GM18873 (cell line): ENCODE results near the gene VAV3.
"Not testable (repeated sequence)": the region's sequence is repeated elsewhere in the genome, so short reads cannot be mapped to it uniquely, and the experiment has no call there.

Experiments used
- ATAC-seq: cut with Tn5 transposase; IDR thresholded peaks from one replicate; pipeline ENCODE4 v1.9.1; 2021; ENCODE audit warnings: mild to moderate bottlenecking, moderate library complexity, moderate number of reproducible peaks; ENCODE audit not compliant: unreplicated experiment, low FRiP score

VAV3 gene

GRCh38 chr1:107664982-107665925, 299.7 kb downstream of the VAV3 start:
- no peak for ATAC-seq

GRCh38 chr1:107662971-107663370, 302.0 kb downstream of the VAV3 start:
- ATAC-seq = no peak

- ATAC-seq = no peak
Observed at GRCh38 chr1:107661158-107661557, 303.8 kb downstream of the VAV3 start.

- no peak for ATAC-seq
Observed at GRCh38 chr1:107659961-107660360, 305.0 kb downstream of the VAV3 start.

DNA sequence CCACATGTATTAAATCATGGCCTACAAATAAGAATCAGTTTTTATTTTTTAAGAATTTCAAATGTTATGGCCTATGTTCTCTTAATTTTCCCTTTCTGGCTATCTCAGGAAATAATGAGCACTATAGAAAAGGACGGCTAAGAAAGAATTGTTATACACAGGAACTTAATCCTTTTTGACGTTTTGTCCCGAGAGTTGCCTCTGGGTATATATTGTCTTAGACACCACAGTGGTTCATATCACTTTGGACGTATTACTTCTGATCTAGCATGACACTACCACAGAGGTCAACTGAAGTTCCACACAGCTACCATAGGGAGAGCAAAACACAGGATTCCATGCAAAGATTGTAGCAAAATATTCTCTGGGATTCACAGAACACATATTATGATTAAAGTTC, 307.6 kb downstream of the VAV3 start:
- no peak for ATAC-seq

DNA sequence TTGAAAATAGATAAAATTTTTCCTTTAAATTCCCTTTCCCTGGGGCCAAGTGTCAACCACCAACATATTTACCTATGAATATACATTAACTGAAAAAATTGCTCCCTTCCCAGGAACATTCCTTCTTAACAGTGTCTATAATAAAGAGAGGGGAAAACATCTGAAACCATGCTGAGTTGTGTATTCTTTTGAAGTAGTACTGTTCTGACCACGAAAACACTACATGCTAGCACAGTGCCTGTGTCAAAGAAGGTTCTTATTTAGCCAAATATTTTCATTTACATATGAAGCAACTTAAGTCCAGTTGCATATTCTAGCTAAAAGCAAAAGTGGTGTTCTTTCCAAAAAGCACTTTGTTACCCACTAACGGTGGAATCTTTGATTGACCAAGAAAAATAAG, 311.2 kb downstream of the VAV3 start:
- no peak for ATAC-seq

- ATAC-seq = no peak
Observed at GRCh38 chr1:107653005-107653404, 312.0 kb downstream of the VAV3 start.

- ATAC-seq = not testable (repeated sequence)
Observed at GRCh38 chr1:107650825-107651224, 314.2 kb downstream of the VAV3 start.

DNA sequence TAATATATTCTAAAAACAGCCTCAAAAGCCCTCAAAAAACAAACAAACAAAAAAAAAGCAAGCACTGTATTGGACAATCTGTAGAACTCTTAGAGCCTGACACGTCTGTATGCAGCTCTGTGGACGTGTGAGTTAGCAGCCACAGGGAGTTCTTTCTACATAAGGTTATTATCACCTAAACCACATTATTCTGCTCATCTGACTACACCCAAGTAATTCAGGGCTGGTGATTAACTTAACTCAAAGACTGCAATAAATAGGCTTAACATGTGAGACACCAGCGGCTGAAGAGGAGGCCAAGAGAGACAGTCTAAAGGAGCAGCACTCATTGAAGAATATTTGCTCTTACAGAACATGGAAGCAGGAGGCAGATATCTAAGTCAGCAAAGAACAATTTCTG, 316.0 kb downstream of the VAV3 start:
- no peak for ATAC-seq

GRCh38 chr1:107648071-107648470, 316.9 kb downstream of the VAV3 start:
- ATAC-seq = no peak

- no peak for ATAC-seq
Observed at GRCh38 chr1:107647012-107647411, 318.0 kb downstream of the VAV3 start.

- ATAC-seq = no peak
Observed at GRCh38 chr1:107643766-107644165, 321.2 kb downstream of the VAV3 start.

- no peak for ATAC-seq
Observed at GRCh38 chr1:107640207-107640606, 324.8 kb downstream of the VAV3 start.

GRCh38 chr1:107637101-107637500, 327.9 kb downstream of the VAV3 start:
- ATAC-seq = no peak

GRCh38 chr1:107633596-107633995, 331.4 kb downstream of the VAV3 start:
- ATAC-seq = no peak

DNA sequence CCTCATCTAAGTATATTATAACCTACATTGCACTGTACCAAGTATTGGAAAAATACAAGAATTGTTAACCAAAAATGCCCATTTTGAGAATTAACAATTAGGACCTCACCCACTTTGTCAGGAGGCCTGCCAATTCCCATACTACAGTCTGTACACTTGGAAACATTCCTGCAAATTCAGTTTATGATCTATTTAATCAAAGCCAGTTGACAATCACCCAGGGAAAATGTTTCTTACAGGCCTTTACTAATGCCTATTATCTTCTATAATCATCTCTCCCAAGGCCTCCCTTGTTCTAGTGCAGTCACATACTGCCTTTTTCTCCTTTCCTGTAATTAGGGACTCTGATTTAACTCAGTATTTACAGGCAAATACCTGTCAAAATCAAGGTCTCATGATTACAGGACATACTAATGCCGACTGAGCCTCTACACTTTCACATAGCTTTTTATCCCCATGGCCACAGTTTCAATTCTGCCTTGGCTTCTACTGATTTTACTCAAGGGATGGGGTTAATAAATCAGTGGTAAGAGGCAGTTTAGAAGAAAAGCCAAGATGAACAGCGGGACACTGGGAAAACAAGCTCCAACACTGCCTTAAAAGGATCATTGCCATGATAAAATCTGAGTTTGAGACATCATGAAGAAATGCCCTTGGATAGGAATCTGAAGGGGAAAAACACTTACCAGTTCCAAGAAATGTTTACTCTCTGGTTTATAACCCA, 338.7 kb downstream of the VAV3 start:
- no peak for ATAC-seq

DNA sequence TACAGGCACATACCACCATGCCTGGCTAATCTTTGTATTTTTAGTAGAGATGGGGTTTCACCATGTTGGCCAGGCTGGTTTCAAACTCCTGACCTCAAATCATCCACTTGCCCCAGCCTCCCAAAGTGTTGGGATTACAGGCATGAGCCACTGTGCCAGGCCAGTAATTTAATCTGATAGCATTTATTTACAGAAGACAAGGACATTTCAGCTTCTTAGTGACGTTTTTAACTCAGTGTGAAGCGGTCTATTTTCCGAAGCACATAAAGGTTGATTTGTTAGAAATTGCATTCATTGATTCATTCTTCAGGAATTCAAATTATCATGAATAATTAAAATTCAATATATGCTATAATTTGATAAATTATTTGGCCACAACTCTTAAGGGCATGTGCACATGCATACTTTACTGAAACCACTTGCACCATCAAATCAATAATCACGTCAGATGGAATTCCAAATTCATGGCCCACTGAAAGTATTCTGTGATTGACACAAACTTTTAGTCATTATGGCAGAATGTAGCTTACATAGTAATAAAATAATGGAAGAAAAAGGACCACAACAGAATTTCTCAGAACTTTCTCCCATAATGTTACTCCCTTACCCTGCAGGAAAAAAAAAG, 339.5 kb downstream of the VAV3 start:
- no peak for ATAC-seq

GRCh38 chr1:107623431-107623830, 341.5 kb downstream of the VAV3 start:
- ATAC-seq = no peak

GRCh38 chr1:107622966-107623365, 342.0 kb downstream of the VAV3 start:
- ATAC-seq = no peak

GRCh38 chr1:107622535-107622934, 342.4 kb downstream of the VAV3 start:
- ATAC-seq = no peak

GRCh38 chr1:107620753-107621152, 344.2 kb downstream of the VAV3 start:
- ATAC-seq = no peak
